HG02642 (cell line): ENCODE measurements around the gene SEC14L2.
"Not testable (repeated sequence)": the region's sequence is repeated elsewhere in the genome, so short reads cannot be mapped to it uniquely, and the experiment has no call there.

Experiments
- ATAC-seq: cut with Tn5 transposase; IDR thresholded peaks from one replicate; pipeline ENCODE4 v1.9.1; 2021; ENCODE audit warnings: mild to moderate bottlenecking; ENCODE audit not compliant: unreplicated experiment, poor library complexity

SEC14L2 gene

DNA sequence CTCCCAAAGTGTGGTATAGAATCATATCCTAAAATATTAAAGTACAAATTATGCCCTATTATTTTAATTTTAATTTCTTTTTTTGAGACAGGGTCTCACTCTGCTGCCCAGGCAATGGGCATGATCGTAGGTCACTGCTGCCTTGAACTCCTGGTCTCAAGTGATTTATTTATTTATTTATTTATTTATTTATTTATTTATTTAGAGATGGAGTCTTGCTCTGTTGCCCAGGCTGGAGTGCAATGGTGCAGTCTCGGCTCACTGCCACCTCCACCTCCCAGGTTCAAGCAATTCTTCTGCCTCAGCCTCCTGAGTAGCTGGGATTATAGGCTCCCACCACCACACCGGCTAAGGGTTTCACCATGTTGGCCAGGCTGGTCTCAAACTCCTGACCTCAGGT, 4.2 kb downstream of the SEC14L2 start:
- not testable (repeated sequence) for ATAC-seq

GRCh38 chr22:30402028-30402765, 5.4 kb downstream of the SEC14L2 start:
- ATAC-seq, result no peak

DNA sequence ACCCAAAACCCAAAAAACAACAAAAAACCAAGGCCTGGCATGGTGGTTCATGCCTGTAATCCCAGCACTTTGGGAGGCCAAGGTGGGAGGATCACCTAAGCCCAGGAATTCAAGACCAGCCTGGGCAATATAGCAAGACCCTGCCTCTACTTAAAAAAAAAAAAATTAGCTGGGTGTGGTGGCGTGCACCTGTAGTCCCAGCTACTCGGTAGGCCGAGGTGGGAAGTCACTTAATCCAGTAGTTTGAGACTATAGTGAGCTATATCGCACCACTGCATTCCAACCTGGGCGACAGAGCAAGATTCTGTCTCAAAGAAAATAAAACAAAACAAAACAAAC, 5.9 kb downstream of the SEC14L2 start:
- not testable (repeated sequence) for ATAC-seq

GRCh38 chr22:30404307-30404706, 7.5 kb downstream of the SEC14L2 start:
- ATAC-seq, result no peak

- ATAC-seq, result no peak
Measured at GRCh38 chr22:30405731-30406130, 8.9 kb downstream of the SEC14L2 start.

- ATAC-seq, result no peak
Measured at GRCh38 chr22:30406400-30406799, 9.6 kb downstream of the SEC14L2 start.

- ATAC-seq, result no peak
Measured at GRCh38 chr22:30408388-30409102, 11.7 kb downstream of the SEC14L2 start.

GRCh38 chr22:30411780-30412179, 15.0 kb downstream of the SEC14L2 start:
- no peak for ATAC-seq

DNA sequence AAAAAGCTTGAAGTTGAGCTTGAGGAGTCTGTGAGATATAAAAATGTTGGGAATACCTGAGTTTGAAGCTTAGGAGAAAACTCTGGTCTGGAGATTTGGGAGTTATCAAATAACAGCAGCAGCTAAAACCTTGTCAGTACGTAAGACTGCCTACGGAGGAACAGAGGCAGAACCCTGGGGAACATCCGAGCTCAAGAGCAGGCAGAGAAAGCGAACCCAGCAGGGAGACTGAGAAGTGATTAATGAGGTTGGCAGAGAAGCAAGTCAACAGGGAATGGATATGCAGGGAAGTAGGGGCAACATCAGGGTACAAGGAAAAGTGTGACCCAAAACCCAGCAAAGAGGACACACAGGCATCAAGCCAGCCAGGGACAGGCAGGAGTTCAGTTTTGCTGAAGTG, 16.2 kb downstream of the SEC14L2 start:
- ATAC-seq, result no peak

DNA sequence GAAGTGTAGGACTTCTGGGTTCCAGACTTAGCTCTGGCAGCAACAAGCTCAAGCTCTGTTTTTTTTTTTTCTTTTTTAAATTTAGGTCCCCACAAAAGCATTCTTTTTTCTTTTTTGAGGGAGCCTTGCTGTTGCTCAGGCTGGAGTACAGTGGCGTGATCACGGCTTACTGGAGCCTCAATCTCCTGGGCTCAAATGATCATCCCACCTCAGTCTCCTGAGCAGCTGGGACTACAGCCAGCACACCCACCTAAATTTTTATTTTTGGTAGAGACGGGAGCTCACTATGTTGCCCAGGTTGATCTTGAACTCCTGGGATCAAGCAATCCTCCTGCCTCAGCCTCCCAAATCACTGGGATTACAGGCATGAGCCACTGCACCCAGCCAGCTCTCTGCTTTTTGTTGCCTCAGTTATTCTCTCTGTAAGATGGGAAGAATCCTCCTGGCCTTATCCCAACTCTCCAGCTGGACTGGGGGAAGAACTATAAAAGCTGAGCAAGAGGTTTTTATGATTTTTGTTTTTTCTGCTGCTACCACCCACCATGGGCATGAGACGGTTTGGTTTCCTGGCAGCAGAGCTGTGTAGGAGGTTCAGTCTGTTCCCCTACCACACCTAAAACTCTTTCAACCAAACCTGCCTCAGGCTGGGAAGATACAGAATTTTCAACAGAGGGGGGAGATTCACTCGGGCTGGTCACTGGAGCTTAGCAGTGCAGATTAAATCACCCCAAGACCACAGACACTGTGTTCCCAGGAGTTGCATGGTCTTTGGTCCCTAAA, 17.1 kb downstream of the SEC14L2 start:
- ATAC-seq, result no peak

DNA sequence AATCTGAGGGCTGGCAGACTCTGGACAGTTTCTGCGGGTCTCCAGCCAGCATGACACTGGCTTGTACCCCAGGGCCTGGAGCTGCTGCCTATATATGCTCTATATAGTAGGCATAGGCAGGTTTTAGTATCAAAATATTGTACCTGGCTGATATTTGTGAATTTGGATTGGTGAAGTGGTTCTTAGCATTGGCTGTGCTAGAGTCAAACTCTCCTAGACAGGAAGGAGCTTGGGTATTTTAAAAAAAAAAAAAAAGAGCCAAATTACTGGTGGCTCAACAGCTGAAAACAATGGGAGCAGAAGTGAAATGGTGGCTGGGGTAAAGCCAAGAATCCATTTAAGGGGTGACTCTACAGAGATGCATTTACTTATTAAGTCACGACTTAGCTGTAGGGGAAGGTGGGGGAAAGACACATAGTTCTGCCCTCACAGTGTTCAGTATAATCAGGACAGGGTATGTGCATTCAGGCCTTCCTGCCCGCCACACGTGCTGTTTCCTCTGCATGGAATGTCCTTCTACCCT, 17.8 kb downstream of the SEC14L2 start:
- ATAC-seq, result no peak

DNA sequence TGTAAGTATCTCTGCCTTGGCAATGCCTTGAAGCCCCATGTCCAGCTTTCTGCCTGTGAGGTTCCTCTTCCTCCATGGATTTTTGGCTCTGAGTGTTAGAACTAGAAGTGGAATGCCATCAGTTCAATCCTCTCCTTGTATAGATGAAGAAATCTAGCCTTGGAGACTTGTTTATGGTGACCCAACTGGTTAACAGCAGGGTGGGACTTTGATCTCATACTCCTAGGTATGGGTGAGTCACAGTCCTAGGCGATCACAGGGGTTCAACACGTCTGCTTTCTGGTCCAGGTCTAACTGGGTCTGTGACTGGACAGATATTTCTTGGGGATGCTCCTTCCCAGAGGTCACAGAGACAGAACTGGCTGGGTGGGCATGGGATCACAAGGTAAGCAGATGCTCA, 19.6 kb downstream of the SEC14L2 start:
- no peak for ATAC-seq

DNA sequence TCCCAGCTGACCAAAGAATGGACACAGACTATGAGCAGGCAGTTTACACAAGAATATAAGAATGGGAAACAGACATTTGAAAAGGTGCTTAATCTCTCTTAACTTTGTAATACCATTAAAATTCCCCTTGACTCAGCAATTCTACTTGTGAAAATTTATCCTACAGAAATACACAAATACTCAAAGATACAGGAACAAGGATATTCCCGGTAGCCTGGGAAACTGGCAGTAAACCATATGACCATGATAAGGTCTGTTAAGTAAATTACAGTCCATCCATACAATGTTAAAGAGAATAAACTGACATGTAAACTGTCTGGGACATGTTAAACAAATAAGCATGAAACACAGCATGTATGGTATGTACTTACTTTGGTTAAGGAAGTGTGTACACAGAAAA, 20.0 kb downstream of the SEC14L2 start:
- ATAC-seq, result no peak

DNA sequence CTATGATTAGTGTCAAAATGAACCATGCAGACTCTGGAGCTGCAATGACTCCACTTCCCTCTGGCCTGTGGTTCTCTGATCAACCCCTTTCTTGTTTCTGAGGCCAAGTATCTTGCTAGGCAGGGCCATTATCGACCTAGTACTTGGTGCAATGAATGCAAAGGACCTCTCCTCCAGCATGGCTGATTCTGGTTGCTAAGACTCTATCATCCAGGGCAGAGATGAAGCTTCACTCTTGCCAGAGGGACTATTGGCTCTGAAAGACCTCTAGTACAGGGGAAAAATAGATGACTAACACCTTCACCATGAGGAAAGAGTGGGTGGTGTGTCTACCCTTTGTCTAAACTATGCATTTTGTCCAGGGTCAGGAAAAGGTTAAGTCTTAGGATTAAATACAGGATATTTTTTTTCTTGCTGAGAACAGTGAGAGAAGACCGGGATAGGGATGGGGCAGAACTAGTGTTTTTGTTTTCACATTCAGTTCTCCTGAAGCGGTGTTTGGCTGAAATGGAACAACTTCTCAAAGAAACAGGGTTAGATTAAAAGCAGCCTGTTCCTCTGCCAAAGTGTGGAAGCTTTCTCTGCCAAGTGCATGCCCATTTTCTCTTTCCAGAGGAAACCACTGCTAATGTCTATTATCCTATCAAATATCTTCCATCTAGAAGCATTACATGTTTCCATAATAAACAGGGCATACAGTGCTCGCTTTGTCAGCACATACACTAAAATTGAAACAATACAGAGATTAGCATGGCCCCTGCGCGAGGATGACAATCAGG, 23.7 kb downstream of the SEC14L2 start:
- ATAC-seq, result no peak

GRCh38 chr22:30421695-30422480, 25.1 kb downstream of the SEC14L2 start:
- ATAC-seq, result no peak

DNA sequence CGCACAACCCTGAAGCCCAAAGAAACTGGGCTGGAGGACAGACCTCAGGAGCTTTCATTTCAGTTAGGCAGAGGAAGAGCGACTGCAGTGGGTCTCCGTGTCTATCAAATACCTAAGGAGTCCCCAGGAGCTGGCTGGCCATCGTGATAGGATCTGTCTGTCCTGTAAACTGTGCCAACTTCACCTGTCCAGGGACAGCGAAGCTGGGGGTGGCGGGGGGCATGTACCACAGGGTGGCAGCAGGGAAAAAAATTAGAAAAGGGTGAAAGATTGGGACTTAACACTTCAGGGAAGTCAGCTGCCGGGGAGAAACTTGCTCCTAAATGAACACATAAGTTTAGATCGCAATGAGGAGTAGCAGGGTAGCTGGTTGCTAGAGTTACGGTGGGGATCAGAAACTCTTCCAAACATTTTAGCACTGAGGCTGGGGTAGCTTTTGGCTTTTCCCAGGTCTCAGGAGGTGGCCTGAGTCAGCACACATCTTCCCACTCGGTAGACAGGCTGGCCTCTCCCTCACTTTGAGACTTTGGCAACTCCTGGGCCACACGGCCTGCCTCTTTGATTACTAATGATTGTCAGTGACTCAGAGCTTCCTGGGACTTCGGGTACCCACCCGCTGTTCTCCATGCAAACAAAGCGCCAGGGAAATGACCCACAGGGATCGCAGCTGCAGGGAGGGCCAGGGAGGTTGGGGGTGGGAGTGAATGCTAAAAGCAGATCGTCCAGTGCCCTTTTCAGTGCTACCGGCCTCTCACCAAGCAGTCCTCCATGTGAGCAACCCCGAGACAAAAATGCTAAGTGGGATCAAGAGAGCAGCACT, 25.9 kb downstream of the SEC14L2 start:
- ATAC-seq, result no peak

DNA sequence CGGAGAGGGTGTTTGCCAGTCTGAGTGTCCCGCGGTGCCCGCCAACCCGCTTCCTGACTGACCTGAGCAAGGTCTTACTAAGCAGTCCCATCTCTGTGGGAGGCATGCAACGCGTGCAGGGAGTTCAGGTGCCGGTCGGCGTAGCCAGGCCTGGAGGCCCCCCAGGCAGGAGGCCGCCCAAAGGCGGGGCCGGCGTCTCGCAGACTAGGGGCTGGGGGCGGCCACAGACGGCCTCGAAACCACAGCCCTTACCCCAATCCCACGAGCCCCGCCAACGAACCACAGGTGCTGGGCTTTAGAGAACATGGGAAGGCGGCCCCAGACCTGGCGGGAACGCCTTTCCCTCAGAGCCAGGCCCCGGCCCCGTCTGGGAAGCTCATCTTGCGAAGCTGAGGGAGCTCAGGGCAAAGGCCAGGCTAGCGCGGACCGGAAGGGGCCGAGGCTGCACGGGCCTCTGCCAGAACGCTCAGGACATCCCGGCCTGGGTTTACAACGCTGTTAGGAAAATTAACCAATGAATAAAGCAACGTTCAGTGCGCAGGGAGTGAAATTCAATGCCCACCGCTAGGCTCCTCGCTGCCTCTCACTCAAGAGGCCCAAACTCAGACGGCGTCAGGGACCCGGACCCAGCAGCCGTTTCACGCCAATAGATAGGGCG, 26.6 kb downstream of the SEC14L2 start:
- peak; percentile 36 for ATAC-seq

DNA sequence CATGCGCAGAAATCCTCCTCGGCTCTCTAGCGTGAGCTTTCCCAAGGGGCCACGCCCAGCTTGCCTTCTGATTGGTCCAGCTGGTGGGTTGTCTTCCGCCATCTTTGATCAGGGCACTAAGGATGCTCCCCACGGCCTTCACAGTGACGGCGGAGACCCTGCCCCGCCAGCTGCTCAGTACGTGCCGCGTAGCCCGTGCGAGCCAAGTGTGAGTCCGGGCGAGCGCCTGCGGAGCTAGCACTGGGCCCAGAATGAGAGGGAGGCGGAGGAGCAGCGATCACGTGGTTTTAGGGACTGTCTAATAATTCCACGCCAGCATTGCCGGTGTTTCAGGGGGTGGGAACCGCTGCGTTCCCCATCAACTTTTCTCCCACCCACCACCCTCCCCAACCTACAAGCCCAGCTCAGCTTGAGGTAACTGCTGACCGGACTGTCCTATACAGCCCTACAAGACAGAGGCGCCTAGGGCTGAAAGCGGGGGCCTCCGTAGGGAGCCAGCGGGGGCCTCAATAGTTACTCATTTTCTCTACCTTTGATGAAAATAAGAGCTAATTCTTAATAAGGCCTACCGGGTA, 27.2 kb downstream of the SEC14L2 start:
- ATAC-seq, result peak; percentile 85
